A673 (cell line): ENCODE results near the gene IMP4. TPM values are rescaled to one million over a fixed set of nuclear protein-coding genes. Genes with fewer than 3 reads are reported as not detected.

ENCODE experiments used
- BruUV-seq: library from RNA; stranded (reverse); fragments of 400-500 nt; replicated peaks from 2 replicates; lab custom pipeline; 2021; lab: Mats Ljungman, UMichigan
- CTCF ChIA-PET: fragments of 300-600 bp; sonication (Branson Sonifier 250); formaldehyde crosslinking; loops from one replicate; lab custom pipeline; 2022; ENCODE audit warnings: antibody characterized with exemption; lab: Charles Lee
- POLR2A ChIA-PET: fragments of 300-600 bp; sonication (Branson Sonifier 250); formaldehyde crosslinking; loops from one replicate; lab custom pipeline; 2022; ENCODE audit warnings: antibody characterized with exemption; ENCODE audit not compliant: low non-redundant PET; lab: Charles Lee
- DNase-seq: peaks from one replicate; pipeline ENCODE4 v3.0.0-alpha.2; 2015; ENCODE audit warnings: low spot score
- H3K27ac ChIP-seq: fragments of 200-600 bp; sonication (generic); 2 replicates; pipeline ENCODE4 v1.5.1; 2016; ENCODE audit warnings: mixed run types, low read depth, mild to moderate bottlenecking, mixed read lengths, antibody characterized with exemption, low read length; ENCODE audit not compliant: poor library complexity, severe bottlenecking
- H3K27me3 ChIP-seq: fragments of 200-600 bp; sonication (generic); replicated peaks from 2 replicates; pipeline ENCODE4 v1.6.1; 2017; ENCODE audit warnings: mixed run types, low read depth, mild to moderate bottlenecking, mixed read lengths, antibody characterized with exemption, low read length; ENCODE audit not compliant: insufficient read depth, poor library complexity
- H3K36me3 ChIP-seq: fragments of 200-600 bp; sonication (generic); 2 replicates; pipeline ENCODE4 v1.6.1; 2016; ENCODE audit warnings: mixed run types, mild to moderate bottlenecking, mixed read lengths, antibody characterized with exemption, low read length; ENCODE audit not compliant: insufficient read depth, poor library complexity, severe bottlenecking
- H3K4me1 ChIP-seq: fragments of 200-600 bp; sonication (generic); 2 replicates; pipeline ENCODE4 v1.6.1; 2017; ENCODE audit warnings: mixed run types, mild to moderate bottlenecking, mixed read lengths, antibody characterized with exemption, low read length; ENCODE audit not compliant: insufficient read depth, poor library complexity, severe bottlenecking
- H3K4me3 ChIP-seq: fragments of 200-600 bp; sonication (generic); 2 replicates; pipeline ENCODE4 v1.5.1; 2016; ENCODE audit warnings: low read depth, mixed run types, mild to moderate bottlenecking, mixed read lengths, low read length; ENCODE audit not compliant: poor library complexity, severe bottlenecking
- H3K9me3 ChIP-seq: fragments of 200-600 bp; sonication (generic); 2 replicates; pipeline ENCODE4 v1.6.1; 2016; ENCODE audit warnings: mixed run types, low read depth, mild to moderate bottlenecking, mixed read lengths, antibody characterized with exemption, low read length; ENCODE audit not compliant: poor library complexity, severe bottlenecking
- CTCF ChIP-seq: fragments of 300-800, 200-600 bp; sonication (generic); conservative IDR thresholded peaks from 2 replicates; pipeline ENCODE4 v1.5.1; 2017; ENCODE audit warnings: low read depth, mild to moderate bottlenecking, antibody characterized with exemption, low read length, moderate library complexity, mixed read lengths
- EZH2 ChIP-seq: fragments of 200-600 bp; sonication (generic); IDR thresholded peaks from 2 replicates; pipeline ENCODE4 v1.6.1; 2017; ENCODE audit warnings: borderline replicate concordance, low read depth, mild to moderate bottlenecking, mixed read lengths, antibody characterized with exemption, low read length; ENCODE audit not compliant: poor library complexity, severe bottlenecking
- intact Hi-C: fragments of 100-400 bp; cut with micrococcal nuclease; formaldehyde crosslinking; loops from one replicate; pipeline ENCODE4 v1.10.0; 2022; ENCODE audit not compliant: unreplicated experiment
- total RNA-seq: library from RNA; stranded (reverse); gene quantifications from 2 replicates; pipeline ENCODE4 v1.2.3, GENCODE V29; 2021

Gene IMP4
- total RNA-seq, 1 experiment from 2014 or later = 112 TPM

- Histone ChIP-seq H3K4me1 (no peaks in the 10 kb centered on the region), H3K27me3 (no peaks in the 10 kb centered on the region), H3K4me3 (no peak overlapping the region), H3K9me3 (no peaks in the 10 kb centered on the region), H3K36me3 (no peaks in the 10 kb centered on the region), H3K27ac (no peak overlapping the region)
- TF ChIP-seq EZH2 (no peak), CTCF (no peak)
- POLR2A ChIA-PET = no interaction called here
- BruUV-seq = no TSS peak
- CTCF ChIA-PET = no interaction called here
- DNase-seq = no peak
- intact Hi-C loops = no loop called here
Measured at GRCh38 chr2:130363479-130363878, 20.8 kb downstream of the IMP4 start.

GRCh38 chr2:130365075-130365474, 22.4 kb downstream of the IMP4 start:
- intact Hi-C loops = no loop called here
- Histone ChIP-seq H3K4me1 (no peaks in the 10 kb centered on the region), H3K27me3 (no peaks in the 10 kb centered on the region), H3K4me3 (no peak overlapping the region), H3K27ac (no peak overlapping the region), H3K36me3 (no peaks in the 10 kb centered on the region), H3K9me3 (no peaks in the 10 kb centered on the region)
- no peak for TF ChIP-seq EZH2
- TF ChIP-seq CTCF = no peak
- BruUV-seq = no TSS peak
- ChIA-PET POLR2A (no interaction called here), CTCF (no interaction called here)
- DNase-seq = no peak

GRCh38 chr2:130365963-130366362, 23.3 kb downstream of the IMP4 start:
- ChIA-PET POLR2A (no interaction called here), CTCF (interaction anchor here (0.6 kb wide), 1 partner anchor 12 kb away, joined by 3 read pairs; no protein-coding TSS in a partner anchor)
- H3K4me1 ChIP-seq = no peaks in the 10 kb centered on the region
- H3K36me3 ChIP-seq = no peaks in the 10 kb centered on the region
- no peak for TF ChIP-seq CTCF
- no peak for TF ChIP-seq EZH2
- no peaks in the 10 kb centered on the region for H3K9me3 ChIP-seq
- no peak overlapping the region for H3K27ac ChIP-seq
- H3K4me3 ChIP-seq = no peak overlapping the region
- H3K27me3 ChIP-seq = no peaks in the 10 kb centered on the region
- no peak for DNase-seq
- no TSS peak for BruUV-seq
- intact Hi-C loops = no loop called here
